SK-N-SH treated with all-trans-retinoic acid at 6 μM for 48 hours (cell line): ENCODE measurements around the gene SREBF2.

Source experiments
- ARNTL ChIP-seq: fragments of 450-650 bp; formaldehyde crosslinking; IDR thresholded peaks from 2 replicates; pipeline ENCODE4 v1.5.0; 2020; ENCODE audit warnings: low read depth, mild to moderate bottlenecking, moderate library complexity, borderline replicate concordance
- CSDC2 ChIP-seq: fragments of 250-450 bp; sonication (Bioruptor Pico); IDR thresholded peaks from 2 replicates; pipeline ENCODE4 v1.5.0; 2020; ENCODE audit warnings: mild to moderate bottlenecking, moderate library complexity
- GLIS3 ChIP-seq: fragments of 250-450 bp; sonication (Bioruptor Pico); IDR thresholded peaks from 2 replicates; pipeline ENCODE4 v1.5.0; 2020; ENCODE audit warnings: mild to moderate bottlenecking, moderate library complexity
- RARB ChIP-seq: fragments of 250-450 bp; sonication (Bioruptor Pico); IDR thresholded peaks from 2 replicates; pipeline ENCODE4 v1.8.0; 2021; ENCODE audit warnings: mild to moderate bottlenecking, moderate library complexity
- ZFP3 ChIP-seq: fragments of 250-450 bp; sonication (Bioruptor Pico); IDR thresholded peaks from 2 replicates; pipeline ENCODE4 v1.5.0; 2020; ENCODE audit warnings: mild to moderate bottlenecking, moderate library complexity
- ZNF70 ChIP-seq: fragments of 450-650 bp; formaldehyde crosslinking; IDR thresholded peaks from 2 replicates; pipeline ENCODE4 v1.5.0; 2020; ENCODE audit warnings: mild to moderate bottlenecking, moderate library complexity
- TF ChIP-seq, protein P1 (sequence below): fragments of 250-450 bp; sonication (Bioruptor Pico); IDR thresholded peaks from 2 replicates; pipeline ENCODE4 v1.8.0; 2020; ENCODE audit warnings: mild to moderate bottlenecking, moderate library complexity, borderline replicate concordance
- TF ChIP-seq, protein P2 (sequence below): fragments of 250-450 bp; sonication (Bioruptor Pico); IDR thresholded peaks from 2 replicates; pipeline ENCODE4 v1.8.0; 2021; ENCODE audit warnings: low read depth, mild to moderate bottlenecking, moderate library complexity, borderline replicate concordance
- TF ChIP-seq, protein P3 (sequence below): fragments of 250-450 bp; sonication (Bioruptor Pico); IDR thresholded peaks from 2 replicates; pipeline ENCODE4 v1.5.1; 2020; ENCODE audit warnings: low read depth, mild to moderate bottlenecking, moderate library complexity

DNA sequence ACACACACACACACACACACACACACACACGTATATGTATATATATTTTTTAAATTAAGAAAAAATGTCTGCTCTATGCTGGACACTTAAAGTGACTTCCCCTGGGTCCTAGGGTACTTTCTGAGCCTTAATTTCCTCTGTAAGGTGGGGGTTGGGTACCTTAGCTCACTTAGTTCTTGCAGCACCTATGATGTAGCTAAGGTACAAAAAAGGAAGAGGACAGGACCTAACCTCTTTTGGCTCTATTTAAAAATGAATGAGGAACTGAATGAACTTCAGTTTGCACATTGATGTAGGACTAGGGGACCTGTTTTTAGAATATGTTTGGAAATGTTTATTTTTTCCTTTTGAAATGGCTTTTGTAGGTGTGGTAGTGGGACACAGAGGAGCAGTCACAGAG, 11.1 kb downstream of the SREBF2 start:
- TF ChIP-seq CSDC2 (CRISPR knock-in tag), result no peak
- TF ChIP-seq, protein P1, sequence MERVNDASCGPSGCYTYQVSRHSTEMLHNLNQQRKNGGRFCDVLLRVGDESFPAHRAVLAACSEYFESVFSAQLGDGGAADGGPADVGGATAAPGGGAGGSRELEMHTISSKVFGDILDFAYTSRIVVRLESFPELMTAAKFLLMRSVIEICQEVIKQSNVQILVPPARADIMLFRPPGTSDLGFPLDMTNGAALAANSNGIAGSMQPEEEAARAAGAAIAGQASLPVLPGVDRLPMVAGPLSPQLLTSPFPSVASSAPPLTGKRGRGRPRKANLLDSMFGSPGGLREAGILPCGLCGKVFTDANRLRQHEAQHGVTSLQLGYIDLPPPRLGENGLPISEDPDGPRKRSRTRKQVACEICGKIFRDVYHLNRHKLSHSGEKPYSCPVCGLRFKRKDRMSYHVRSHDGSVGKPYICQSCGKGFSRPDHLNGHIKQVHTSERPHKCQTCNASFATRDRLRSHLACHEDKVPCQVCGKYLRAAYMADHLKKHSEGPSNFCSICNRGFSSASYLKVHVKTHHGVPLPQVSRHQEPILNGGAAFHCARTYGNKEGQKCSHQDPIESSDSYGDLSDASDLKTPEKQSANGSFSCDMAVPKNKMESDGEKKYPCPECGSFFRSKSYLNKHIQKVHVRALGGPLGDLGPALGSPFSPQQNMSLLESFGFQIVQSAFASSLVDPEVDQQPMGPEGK (CRISPR knock-in tag), result no peak
- TF ChIP-seq GLIS3 (CRISPR knock-in tag), result no peak
- TF ChIP-seq ZFP3, result no peak
- TF ChIP-seq ZNF70 (CRISPR knock-in tag), result no peak
- TF ChIP-seq, protein P2, sequence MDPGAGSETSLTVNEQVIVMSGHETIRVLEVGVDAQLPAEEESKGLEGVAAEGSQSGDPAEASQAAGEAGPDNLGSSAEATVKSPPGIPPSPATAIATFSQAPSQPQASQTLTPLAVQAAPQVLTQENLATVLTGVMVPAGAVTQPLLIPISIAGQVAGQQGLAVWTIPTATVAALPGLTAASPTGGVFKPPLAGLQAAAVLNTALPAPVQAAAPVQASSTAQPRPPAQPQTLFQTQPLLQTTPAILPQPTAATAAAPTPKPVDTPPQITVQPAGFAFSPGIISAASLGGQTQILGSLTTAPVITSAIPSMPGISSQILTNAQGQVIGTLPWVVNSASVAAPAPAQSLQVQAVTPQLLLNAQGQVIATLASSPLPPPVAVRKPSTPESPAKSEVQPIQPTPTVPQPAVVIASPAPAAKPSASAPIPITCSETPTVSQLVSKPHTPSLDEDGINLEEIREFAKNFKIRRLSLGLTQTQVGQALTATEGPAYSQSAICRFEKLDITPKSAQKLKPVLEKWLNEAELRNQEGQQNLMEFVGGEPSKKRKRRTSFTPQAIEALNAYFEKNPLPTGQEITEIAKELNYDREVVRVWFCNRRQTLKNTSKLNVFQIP (CRISPR knock-in tag), result no peak
- no peak for TF ChIP-seq ARNTL
- TF ChIP-seq RARB (CRISPR knock-in tag), result no peak
- TF ChIP-seq, protein P3, sequence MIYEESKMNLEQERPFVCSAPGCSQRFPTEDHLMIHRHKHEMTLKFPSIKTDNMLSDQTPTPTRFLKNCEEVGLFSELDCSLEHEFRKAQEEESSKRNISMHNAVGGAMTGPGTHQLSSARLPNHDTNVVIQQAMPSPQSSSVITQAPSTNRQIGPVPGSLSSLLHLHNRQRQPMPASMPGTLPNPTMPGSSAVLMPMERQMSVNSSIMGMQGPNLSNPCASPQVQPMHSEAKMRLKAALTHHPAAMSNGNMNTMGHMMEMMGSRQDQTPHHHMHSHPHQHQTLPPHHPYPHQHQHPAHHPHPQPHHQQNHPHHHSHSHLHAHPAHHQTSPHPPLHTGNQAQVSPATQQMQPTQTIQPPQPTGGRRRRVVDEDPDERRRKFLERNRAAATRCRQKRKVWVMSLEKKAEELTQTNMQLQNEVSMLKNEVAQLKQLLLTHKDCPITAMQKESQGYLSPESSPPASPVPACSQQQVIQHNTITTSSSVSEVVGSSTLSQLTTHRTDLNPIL, result no peak
